IPS-20b (cell line): ENCODE data around the gene CACNG7.
A peak's percentile ranks its signal among the peaks of the same experiment; 100 is the strongest.

Experiments used
- H3K27ac ChIP-seq: one replicate; pipeline ENCODE4 v1.5.1; 2013; ENCODE audit warnings: low read length
- H3K27me3 ChIP-seq: 2 replicates; pipeline ENCODE4 v1.6.1; 2013; ENCODE audit warnings: mild to moderate bottlenecking, low read length, inconsistent platforms; ENCODE audit not compliant: insufficient read depth
- H3K36me3 ChIP-seq: 2 replicates; pipeline ENCODE4 v1.6.1; 2013; ENCODE audit warnings: low read depth, mild to moderate bottlenecking, inconsistent platforms, low read length, moderate library complexity; ENCODE audit not compliant: insufficient read depth
- H3K4me1 ChIP-seq: 2 replicates; pipeline ENCODE4 v1.6.1; 2013; ENCODE audit warnings: mild to moderate bottlenecking, control low read depth, inconsistent platforms, low read length, moderate library complexity; ENCODE audit not compliant: insufficient read depth
- H3K4me3 ChIP-seq: 2 replicates; pipeline ENCODE4 v1.5.1; 2013; ENCODE audit warnings: mild to moderate bottlenecking, low read length, inconsistent platforms
- H3K9ac ChIP-seq: 2 replicates; pipeline ENCODE4 v1.6.1; 2013; ENCODE audit warnings: low read depth, mild to moderate bottlenecking, inconsistent platforms, low read length, moderate library complexity
- H3K9me3 ChIP-seq: 2 replicates; pipeline ENCODE4 v1.6.1; 2013; ENCODE audit warnings: mild to moderate bottlenecking, low read depth, low read length, inconsistent platforms; ENCODE audit not compliant: insufficient read depth

Gene CACNG7

GRCh38 chr19:53897459-53897858, 11.6 kb upstream of the CACNG7 start:
- H3K27ac ChIP-seq = no peak overlapping the region
- H3K9me3 ChIP-seq = no peaks in the 10 kb centered on the region
- H3K4me1 ChIP-seq = no peaks in the 10 kb centered on the region
- H3K9ac ChIP-seq = peak overlapping the region; percentile 51; the same call in 1 of the 2 replicates
- H3K4me3 ChIP-seq = peak overlapping the region; percentile 79; the same call in 1 of the 2 replicates
- no peaks in the 10 kb centered on the region for H3K36me3 ChIP-seq
- peaks cover 18% of the 10 kb centered on the region for H3K27me3 ChIP-seq

DNA sequence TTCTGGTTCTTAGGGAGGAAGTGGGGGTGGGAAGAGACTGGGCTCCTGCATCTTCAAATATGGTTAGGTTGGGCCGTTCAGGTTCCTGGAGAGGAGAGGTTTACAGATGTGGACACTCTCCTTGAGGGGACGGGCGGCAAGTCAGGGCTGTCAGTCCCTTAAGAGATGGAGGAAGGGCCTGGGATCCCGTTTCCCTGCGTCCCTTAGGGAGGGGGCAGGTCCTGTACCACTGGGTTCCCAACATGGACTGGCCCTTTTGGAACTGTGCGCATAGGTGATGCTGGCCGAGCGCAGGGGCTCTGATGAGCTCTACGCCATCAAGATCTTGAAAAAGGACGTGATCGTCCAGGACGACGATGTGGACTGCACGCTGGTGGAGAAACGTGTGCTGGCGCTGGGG, 10.9 kb upstream of the CACNG7 start:
- Histone ChIP-seq H3K4me1 (no peaks in the 10 kb centered on the region), H3K4me3 (peak overlapping the region; percentile 79), H3K9me3 (no peaks in the 10 kb centered on the region), H3K9ac (peak overlapping the region; percentile 51; the same call in 1 of the 2 replicates), H3K36me3 (no peaks in the 10 kb centered on the region), H3K27ac (no peak overlapping the region), H3K27me3 (peaks cover 18% of the 10 kb centered on the region)

DNA sequence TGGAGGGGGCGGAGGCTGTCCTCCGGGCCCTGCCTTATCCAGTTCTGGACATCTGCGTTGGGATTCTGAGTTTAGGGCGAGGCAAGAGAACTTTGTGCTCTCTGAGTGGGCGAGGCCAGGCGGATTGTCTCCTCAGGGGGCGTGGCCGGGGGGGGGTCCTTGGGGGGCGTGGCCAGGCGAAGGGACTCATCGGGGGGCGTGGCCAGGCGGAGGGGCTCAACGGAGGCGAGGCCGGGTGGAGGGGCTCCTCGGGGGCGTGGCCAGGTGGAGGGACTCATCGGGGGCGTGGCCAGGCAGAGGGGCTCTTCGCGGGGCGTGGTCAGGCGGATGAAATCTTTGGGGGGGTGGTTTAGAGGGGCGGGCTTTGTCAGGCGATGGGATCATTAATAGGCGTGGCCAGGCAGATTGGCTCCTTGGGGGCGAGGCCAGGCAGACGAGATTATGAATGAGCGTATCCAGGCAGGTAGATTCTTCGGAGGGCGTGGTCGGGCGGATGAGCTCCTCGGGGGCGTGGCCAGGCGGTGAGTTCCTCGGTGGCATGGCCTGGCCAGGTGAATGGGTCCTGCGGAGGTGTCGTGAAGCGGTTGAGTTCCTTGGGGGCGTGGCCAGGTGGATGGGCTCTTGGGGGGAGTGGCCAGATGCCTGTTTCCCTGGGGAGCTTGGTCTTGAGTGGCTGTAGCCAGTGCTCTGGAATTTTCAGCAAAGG, 10.3 kb upstream of the CACNG7 start:
- Histone ChIP-seq H3K4me3 (peak overlapping the region; percentile 79), H3K4me1 (no peaks in the 10 kb centered on the region), H3K9me3 (no peaks in the 10 kb centered on the region), H3K27me3 (peaks cover 18% of the 10 kb centered on the region), H3K9ac (peak overlapping the region; percentile 51; the same call in 1 of the 2 replicates), H3K27ac (no peak overlapping the region), H3K36me3 (no peaks in the 10 kb centered on the region)

DNA sequence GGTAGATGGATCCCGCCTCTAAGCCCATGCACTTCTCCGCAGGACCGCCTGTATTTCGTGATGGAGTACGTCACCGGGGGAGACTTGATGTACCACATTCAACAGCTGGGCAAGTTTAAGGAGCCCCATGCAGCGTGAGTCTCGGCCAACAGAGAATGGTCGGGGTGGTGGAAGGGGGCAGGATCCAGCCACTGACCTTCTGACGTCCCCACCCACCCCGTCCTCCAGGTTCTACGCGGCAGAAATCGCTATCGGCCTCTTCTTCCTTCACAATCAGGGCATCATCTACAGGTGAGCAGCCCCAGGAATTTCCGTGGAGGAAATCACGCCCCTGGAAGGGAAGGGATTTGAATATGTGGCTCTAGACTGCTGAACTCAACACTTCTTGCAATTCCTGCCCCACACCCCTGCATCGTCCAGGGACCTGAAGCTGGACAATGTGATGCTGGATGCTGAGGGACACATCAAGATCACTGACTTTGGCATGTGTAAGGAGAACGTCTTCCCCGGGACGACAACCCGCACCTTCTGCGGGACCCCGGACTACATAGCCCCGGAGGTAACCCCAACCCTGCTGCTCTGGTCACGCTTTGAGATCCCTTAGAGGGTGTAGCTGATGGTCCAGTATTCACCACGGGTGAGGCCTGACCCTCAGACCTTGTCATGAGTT, 8.8 kb upstream of the CACNG7 start:
- no peaks in the 10 kb centered on the region for H3K9me3 ChIP-seq
- H3K36me3 ChIP-seq = no peaks in the 10 kb centered on the region
- H3K9ac ChIP-seq = no peak overlapping the region
- peaks cover 31% of the 10 kb centered on the region for H3K27me3 ChIP-seq
- no peaks in the 10 kb centered on the region for H3K4me1 ChIP-seq
- H3K4me3 ChIP-seq = no peak overlapping the region
- no peak overlapping the region for H3K27ac ChIP-seq

DNA sequence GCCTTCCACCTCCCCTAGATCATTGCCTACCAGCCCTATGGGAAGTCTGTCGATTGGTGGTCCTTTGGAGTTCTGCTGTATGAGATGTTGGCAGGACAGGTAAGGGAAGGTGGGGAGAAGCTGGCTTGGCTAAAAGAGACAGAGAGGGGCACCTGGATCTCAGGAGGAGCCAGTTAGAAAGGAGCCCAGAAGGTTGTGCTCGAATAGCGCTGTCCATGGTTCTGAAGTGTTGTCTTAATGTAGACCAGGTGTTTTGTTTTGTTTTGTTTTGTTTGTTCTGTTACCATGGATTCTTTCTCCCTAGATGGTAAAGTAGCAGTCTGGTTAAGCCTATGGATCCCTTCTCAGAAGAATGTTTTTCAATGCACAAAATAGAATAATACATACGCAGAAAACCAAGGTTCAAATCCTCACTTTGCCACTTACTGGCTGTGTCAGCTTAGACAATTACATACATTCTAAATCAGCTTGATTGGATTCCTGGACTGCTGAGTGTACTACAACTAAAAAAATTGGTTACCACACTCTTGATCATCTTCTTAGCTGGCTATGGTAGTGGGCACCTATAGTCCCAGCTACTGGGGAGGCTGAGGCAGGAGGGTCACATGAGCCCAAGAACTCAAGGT, 5.9 kb upstream of the CACNG7 start:
- no peaks in the 10 kb centered on the region for H3K4me1 ChIP-seq
- peaks cover 44% of the 10 kb centered on the region for H3K27me3 ChIP-seq
- H3K27ac ChIP-seq = no peak overlapping the region
- no peaks in the 10 kb centered on the region for H3K9me3 ChIP-seq
- H3K4me3 ChIP-seq = no peak overlapping the region
- no peak overlapping the region for H3K9ac ChIP-seq
- H3K36me3 ChIP-seq = no peaks in the 10 kb centered on the region

DNA sequence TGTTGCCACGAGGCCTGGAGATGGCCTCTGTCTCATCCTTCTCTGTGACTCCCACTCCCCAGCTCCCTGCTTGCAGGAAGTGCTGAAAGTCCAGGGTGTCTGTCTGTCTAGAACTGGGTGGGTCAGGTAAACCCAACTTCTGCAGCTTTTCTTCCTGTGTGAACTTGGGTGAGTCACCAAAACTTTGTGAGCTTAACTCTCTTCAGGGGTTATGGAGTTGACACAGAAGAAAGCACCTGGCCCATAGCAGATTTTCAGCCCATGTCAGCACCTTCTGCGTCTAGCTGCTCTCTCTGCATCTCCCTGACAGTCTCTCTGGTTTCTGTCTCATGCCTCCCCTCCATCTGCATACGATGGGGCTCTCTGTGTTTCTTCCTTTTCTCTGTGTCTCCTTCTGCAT, 4.2 kb upstream of the CACNG7 start:
- Histone ChIP-seq H3K27ac (no peak overlapping the region), H3K27me3 (peaks cover 56% of the 10 kb centered on the region), H3K4me1 (peaks cover 3% of the 10 kb centered on the region; the same call in 1 of the 2 replicates), H3K4me3 (no peak overlapping the region), H3K9me3 (no peaks in the 10 kb centered on the region), H3K9ac (no peak overlapping the region), H3K36me3 (no peaks in the 10 kb centered on the region)

DNA sequence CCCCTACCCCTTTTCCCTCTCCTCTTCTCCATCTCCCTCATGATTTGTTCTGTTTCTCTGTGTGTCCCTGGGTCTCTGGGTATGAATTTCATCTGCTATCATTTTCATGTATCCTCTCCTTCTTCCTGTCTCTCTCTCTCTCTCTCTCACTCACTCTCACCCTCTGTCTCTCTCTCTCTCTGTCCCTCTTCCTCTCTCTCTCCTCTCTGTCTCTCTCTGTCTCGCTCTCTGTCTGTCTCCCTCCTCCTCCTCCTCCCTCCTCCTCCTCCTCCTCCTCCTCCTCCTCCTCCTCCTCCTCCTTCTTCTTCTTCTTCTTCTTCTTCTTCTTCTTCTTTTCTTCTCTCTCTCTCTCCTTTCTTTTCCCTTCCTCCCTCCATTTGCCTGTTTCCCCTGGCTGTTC, 3.3 kb upstream of the CACNG7 start:
- Histone ChIP-seq H3K4me1 (peaks cover 9% of the 10 kb centered on the region; the same call in 1 of the 2 replicates), H3K9ac (no peak overlapping the region), H3K4me3 (peak overlapping the region; percentile 57; the same call in 1 of the 2 replicates), H3K27ac (no peak overlapping the region), H3K36me3 (no peaks in the 10 kb centered on the region), H3K27me3 (peaks cover 64% of the 10 kb centered on the region), H3K9me3 (no peaks in the 10 kb centered on the region)

DNA sequence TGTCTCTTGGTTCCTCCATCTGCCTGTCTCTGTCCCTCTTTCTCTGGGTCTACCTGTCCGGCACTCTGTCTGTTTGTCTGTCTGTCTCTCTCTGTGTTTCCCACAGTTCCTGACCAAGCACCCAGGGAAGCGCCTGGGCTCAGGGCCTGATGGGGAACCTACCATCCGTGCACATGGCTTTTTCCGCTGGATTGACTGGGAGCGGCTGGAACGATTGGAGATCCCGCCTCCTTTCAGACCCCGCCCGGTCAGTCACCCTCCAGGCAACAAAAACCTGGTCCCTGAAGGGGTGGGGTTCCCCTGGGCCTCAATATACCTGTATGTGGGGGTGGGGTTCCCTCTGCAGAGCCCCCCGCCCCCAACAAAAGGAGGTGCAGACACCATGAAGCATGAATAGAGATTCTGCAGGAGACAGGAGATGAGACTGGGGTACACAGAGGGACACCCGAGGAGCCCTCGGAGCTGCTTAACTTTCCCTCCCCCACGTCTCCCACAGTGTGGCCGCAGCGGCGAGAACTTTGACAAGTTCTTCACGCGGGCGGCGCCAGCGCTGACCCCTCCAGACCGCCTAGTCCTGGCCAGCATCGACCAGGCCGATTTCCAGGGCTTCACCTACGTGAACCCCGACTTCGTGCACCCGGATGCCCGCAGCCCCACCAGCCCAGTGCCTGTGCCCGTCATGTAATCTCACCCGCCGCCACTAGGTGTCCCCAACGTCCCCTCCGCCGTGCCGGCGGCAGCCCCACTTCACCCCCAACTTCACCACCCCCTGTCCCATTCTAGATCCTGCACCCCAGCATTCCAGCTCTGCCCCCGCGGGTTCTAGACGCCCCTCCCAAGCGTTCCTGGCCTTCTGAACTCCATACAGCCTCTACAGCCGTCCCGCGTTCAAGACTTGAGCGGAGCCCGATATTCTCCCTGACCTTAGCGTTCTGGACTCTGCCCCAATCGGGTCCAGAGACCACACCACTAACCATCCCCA, 2.6 kb upstream of the CACNG7 start:
- Histone ChIP-seq H3K4me3 (peak overlapping the region; percentile 57; the same call in 1 of the 2 replicates), H3K9me3 (no peaks in the 10 kb centered on the region), H3K27ac (no peak overlapping the region), H3K36me3 (no peaks in the 10 kb centered on the region), H3K4me1 (peaks cover 9% of the 10 kb centered on the region; the same call in 1 of the 2 replicates), H3K27me3 (peaks cover 71% of the 10 kb centered on the region), H3K9ac (no peak overlapping the region)

DNA sequence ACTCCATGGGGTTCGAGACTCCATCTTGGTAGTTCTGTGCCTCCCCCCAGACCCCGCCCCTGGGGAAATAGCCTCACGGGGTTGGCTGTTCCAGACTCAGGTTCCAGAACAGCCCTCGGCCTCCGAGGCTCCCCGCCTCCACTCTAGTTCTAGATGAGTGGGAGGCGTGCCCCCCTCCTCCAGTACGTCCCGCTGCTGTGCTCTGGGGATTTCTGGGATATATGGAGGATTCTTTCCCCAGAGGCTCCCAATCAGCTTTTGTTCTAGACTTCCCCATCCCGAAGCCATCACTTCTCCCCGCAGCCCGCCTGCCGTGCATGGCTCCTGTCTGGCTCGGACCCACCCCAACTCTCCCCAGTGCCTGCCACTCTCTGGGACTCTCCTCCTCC, 1.9 kb upstream of the CACNG7 start:
- no peak overlapping the region; the same call in 1 of the 2 replicates for H3K9ac ChIP-seq
- H3K4me1 ChIP-seq = peaks cover 9% of the 10 kb centered on the region; the same call in 1 of the 2 replicates
- H3K27ac ChIP-seq = no peak overlapping the region
- peak overlapping the region; percentile 73; the same call in 1 of the 2 replicates for H3K4me3 ChIP-seq
- peaks cover 78% of the 10 kb centered on the region for H3K27me3 ChIP-seq
- no peaks in the 10 kb centered on the region for H3K9me3 ChIP-seq
- no peaks in the 10 kb centered on the region for H3K36me3 ChIP-seq

- Histone ChIP-seq H3K9ac (no peak overlapping the region; the same call in 1 of the 2 replicates), H3K4me1 (peaks cover 9% of the 10 kb centered on the region; the same call in 1 of the 2 replicates), H3K27me3 (peaks cover 79% of the 10 kb centered on the region), H3K4me3 (peak overlapping the region; percentile 73), H3K27ac (no peak overlapping the region), H3K36me3 (no peaks in the 10 kb centered on the region), H3K9me3 (no peaks in the 10 kb centered on the region)
These were observed 1.4 kb upstream of the CACNG7 start for GRCh38 chr19:53907690-53908089.
